ENCODE results near the gene LGR6. TPM values are rescaled to one million over a fixed set of nuclear protein-coding genes. Genes with fewer than 3 reads are reported as not detected.

The LGR6 gene
- total RNA-seq, 1 experiment from 2014 or later, result 0.56 TPM

GRCh38 chr1:202162047-202162417 lies 31.6 kb upstream of the LGR6 start:
- H3K4me3 Mint-ChIP-seq (ENCODE audit: unreplicated experiment), result no peak overlapping the region
- TF ChIP-seq, protein P1, sequence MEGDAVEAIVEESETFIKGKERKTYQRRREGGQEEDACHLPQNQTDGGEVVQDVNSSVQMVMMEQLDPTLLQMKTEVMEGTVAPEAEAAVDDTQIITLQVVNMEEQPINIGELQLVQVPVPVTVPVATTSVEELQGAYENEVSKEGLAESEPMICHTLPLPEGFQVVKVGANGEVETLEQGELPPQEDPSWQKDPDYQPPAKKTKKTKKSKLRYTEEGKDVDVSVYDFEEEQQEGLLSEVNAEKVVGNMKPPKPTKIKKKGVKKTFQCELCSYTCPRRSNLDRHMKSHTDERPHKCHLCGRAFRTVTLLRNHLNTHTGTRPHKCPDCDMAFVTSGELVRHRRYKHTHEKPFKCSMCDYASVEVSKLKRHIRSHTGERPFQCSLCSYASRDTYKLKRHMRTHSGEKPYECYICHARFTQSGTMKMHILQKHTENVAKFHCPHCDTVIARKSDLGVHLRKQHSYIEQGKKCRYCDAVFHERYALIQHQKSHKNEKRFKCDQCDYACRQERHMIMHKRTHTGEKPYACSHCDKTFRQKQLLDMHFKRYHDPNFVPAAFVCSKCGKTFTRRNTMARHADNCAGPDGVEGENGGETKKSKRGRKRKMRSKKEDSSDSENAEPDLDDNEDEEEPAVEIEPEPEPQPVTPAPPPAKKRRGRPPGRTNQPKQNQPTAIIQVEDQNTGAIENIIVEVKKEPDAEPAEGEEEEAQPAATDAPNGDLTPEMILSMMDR (IDR thresholded peaks at IDR 0.05; ENCODE audit: unreplicated experiment), result no peak
- no TSS peak for BruUV-seq (replicated peaks)
- POLR2A ChIA-PET, result no interaction called here
- intact Hi-C loops (cut with micrococcal nuclease), result no loop called here
- peaks cover 7% of the 10 kb centered on the region for H3K4me1 Mint-ChIP-seq (ENCODE audit: insufficient read depth, unreplicated experiment)
- no peak overlapping the region for H3K27ac Mint-ChIP-seq (ENCODE audit: low read depth, unreplicated experiment)
- H3K36me3 Mint-ChIP-seq (ENCODE audit: insufficient read depth, unreplicated experiment), result peaks cover 6% of the 10 kb centered on the region
- H3K9me3 Mint-ChIP-seq (ENCODE audit: unreplicated experiment), result no peaks in the 10 kb centered on the region
- CTCF ChIA-PET, result interaction anchor here (1.2 to 4.5 kb wide), 4 partner anchors 23 to 30 kb away, joined by 4 to 18 read pairs (median 10); no protein-coding TSS in a partner anchor
- no peak for DNase-seq (ENCODE audit: unreplicated experiment)
- peaks cover 11% of the 10 kb centered on the region for H3K27me3 Mint-ChIP-seq (ENCODE audit: insufficient read depth, unreplicated experiment)

- H3K4me1 Mint-ChIP-seq (ENCODE audit: insufficient read depth, unreplicated experiment), result peaks cover 7% of the 10 kb centered on the region
- H3K9me3 Mint-ChIP-seq (ENCODE audit: unreplicated experiment), result no peaks in the 10 kb centered on the region
- ChIA-PET POLR2A (interaction anchor here (0.6 to 0.9 kb wide), 2 partner anchors 19 to 256 kb away, joined by 3 read pairs; no protein-coding TSS in a partner anchor), CTCF (interaction anchor here (0.6 to 4.5 kb wide), 10 partner anchors 8 to 180 kb away, joined by 3 to 18 read pairs (median 5); no protein-coding TSS in a partner anchor)
- H3K27ac Mint-ChIP-seq (ENCODE audit: low read depth, unreplicated experiment), result no peak overlapping the region
- DNase-seq (ENCODE audit: unreplicated experiment), result no peak
- no TSS peak for BruUV-seq (replicated peaks)
- TF ChIP-seq, protein P1 (IDR thresholded peaks at IDR 0.05; ENCODE audit: unreplicated experiment), result no peak
- H3K27me3 Mint-ChIP-seq (ENCODE audit: insufficient read depth, unreplicated experiment), result peaks cover 11% of the 10 kb centered on the region
- H3K36me3 Mint-ChIP-seq (ENCODE audit: insufficient read depth, unreplicated experiment), result peaks cover 6% of the 10 kb centered on the region
- intact Hi-C loops (cut with micrococcal nuclease), result no loop called here
- no peak overlapping the region for H3K4me3 Mint-ChIP-seq (ENCODE audit: unreplicated experiment)
These were observed 30.9 kb upstream of the LGR6 start for GRCh38 chr1:202162418-202163280.

- Mint-ChIP-seq H3K27me3 (ENCODE audit: insufficient read depth, unreplicated experiment) (peaks cover 11% of the 10 kb centered on the region), H3K4me3 (ENCODE audit: unreplicated experiment) (no peak overlapping the region), H3K4me1 (ENCODE audit: insufficient read depth, unreplicated experiment) (peaks cover 7% of the 10 kb centered on the region), H3K27ac (ENCODE audit: low read depth, unreplicated experiment) (no peak overlapping the region), H3K9me3 (ENCODE audit: unreplicated experiment) (no peaks in the 10 kb centered on the region), H3K36me3 (ENCODE audit: insufficient read depth, unreplicated experiment) (peaks cover 6% of the 10 kb centered on the region)
- intact Hi-C loops (cut with micrococcal nuclease), result no loop called here
- ChIA-PET CTCF (interaction anchor here (0.6 to 4.5 kb wide), 9 partner anchors 9 to 604 kb away, joined by 3 to 18 read pairs (median 5); no protein-coding TSS in a partner anchor), POLR2A (interaction anchor here (0.9 kb wide), 1 partner anchor 20 kb away, joined by 3 read pairs; no protein-coding TSS in a partner anchor)
- BruUV-seq (replicated peaks), result no TSS peak
- TF ChIP-seq, protein P1 (IDR thresholded peaks at IDR 0.05; ENCODE audit: unreplicated experiment), result no peak
- DNase-seq (ENCODE audit: unreplicated experiment), result no peak
These were observed 30.0 kb upstream of the LGR6 start for GRCh38 chr1:202163281-202164270.

Data from MCF 10A (cell line).